HepG2 (cell line): ENCODE measurements around the gene SPATA13. TPM values are rescaled to one million over a fixed set of nuclear protein-coding genes. Genes with fewer than 3 reads are reported as not detected.

Experiments
- CEBPG ChIP-seq: IDR thresholded peaks from 2 replicates; pipeline ENCODE4 v1.6.1; 2016
- GABPB1 ChIP-seq: IDR thresholded peaks from 2 replicates; pipeline ENCODE4 v1.6.1; 2016; ENCODE audit warnings: mild to moderate bottlenecking, missing genetic modification reagents, moderate library complexity, missing compliant biosample characterization
- HHEX ChIP-seq: IDR thresholded peaks from 2 replicates; pipeline ENCODE4 v1.6.1; 2016; ENCODE audit warnings: control low read depth
- NFE2L1 ChIP-seq: sonication (generic); formaldehyde crosslinking; IDR thresholded peaks from 2 replicates; pipeline ENCODE4 v1.4.0; 2020; ENCODE audit warnings: missing genetic modification reagents, mild to moderate bottlenecking, borderline replicate concordance
- PREB ChIP-seq: sonication (generic); formaldehyde crosslinking; IDR thresholded peaks from 2 replicates; pipeline ENCODE4 v1.4.0; 2020; ENCODE audit warnings: missing genetic modification reagents
- ZBTB40 ChIP-seq, 2 experiments: fragments of 450-650 bp in 1 of 2; sonication (generic) in 1 of 2; formaldehyde crosslinking in 1 of 2; IDR thresholded peaks; 2 replicates each; pipeline versions ENCODE4 v1.6.1 to v1.8.0; 2016 to 2022; ENCODE audit warnings: antibody characterized with exemption in 1 of 2, mild to moderate bottlenecking in 1 of 2, missing genetic modification reagents in 1 of 2
- ZNF142 ChIP-seq: sonication (generic); formaldehyde crosslinking; IDR thresholded peaks from 2 replicates; pipeline ENCODE4 v1.4.0; 2020; ENCODE audit warnings: missing genetic modification reagents
- polyA plus RNA-seq, 8 experiments: library from polyadenylated mRNA; depleted of rRNA in 3 of 8; stranded (reverse) in 7 of 8; unstranded in 1 of 8; fragments of >200 nt; fragmentation: Illumina TruSeq in 4 of 8; extraction: Trizol in 4 of 8; gene quantifications; 2 replicates each; pipeline versions ENCODE4 v1.2.1 to v1.2.3, GENCODE V29; 2011 to 2016; ENCODE audit warnings: low read depth in 4 of 8, missing spikeins in 1 of 8, mixed read lengths in 1 of 8; ENCODE audit not compliant: insufficient read depth in 1 of 8
- total RNA-seq, 5 experiments: library from RNA; depleted of rRNA; stranded (reverse); fragments of >200 nt; fragmentation: Illumina TruSeq; extraction: Trizol; gene quantifications; 2 replicates each; pipeline ENCODE4 v1.2.3, GENCODE V29; 2016; ENCODE audit warnings: low read depth in 1 of 5

SPATA13 gene
- total and polyA plus RNA-seq, 2 of the 13 experiments (the other 11 are each of a cell fraction or from before 2014, with no cell fraction given): 11.3 to 14.2 TPM

GRCh38 chr13:24275041-24275440 is 114.5 kb downstream of the SPATA13 start (continued):
- TF ChIP-seq ZBTB40 (IDR thresholded peaks at IDR 0.05): no peak
- TF ChIP-seq ZBTB40 (CRISPR knock-in tag; IDR thresholded peaks at IDR 0.05): no peak
- TF ChIP-seq GABPB1 (CRISPR knock-in tag): no peak
- TF ChIP-seq NFE2L1 (CRISPR knock-in tag): no peak
- no peak for TF ChIP-seq ZNF142 (CRISPR knock-in tag)
- TF ChIP-seq PREB (CRISPR knock-in tag): no peak
- no peak for TF ChIP-seq HHEX (CRISPR knock-in tag)
- TF ChIP-seq CEBPG (CRISPR knock-in tag): no peak
